Stimulated activated CD8-positive, alpha-beta memory T cell treated with anti-CD3 and anti-CD28 coated beads, Interleukin-12 subunit alpha, Interleukin-12 subunit beta, amount 100 ng/mL, for 24 hours (primary cell): ENCODE measurements around the gene BRWD1.
"Not testable (repeated sequence)": the region's sequence is repeated elsewhere in the genome, so short reads cannot be mapped to it uniquely, and the experiment has no call there.

ENCODE experiments used
- DNase-seq: peaks from one replicate; pipeline ENCODE4 v3.0.0-alpha.2; 2020; ENCODE audit errors: extremely low read depth

BRWD1 gene

GRCh38 chr21:39282911-39283310, 30.5 kb downstream of the BRWD1 start:
- no peak for DNase-seq

- no peak for DNase-seq
These were observed 31.6 kb downstream of the BRWD1 start for GRCh38 chr21:39281853-39282252.

- no peak for DNase-seq
These were observed 32.2 kb downstream of the BRWD1 start for GRCh38 chr21:39281207-39281606.

- no peak for DNase-seq
These were observed 43.8 kb downstream of the BRWD1 start for GRCh38 chr21:39269620-39270019.

- no peak for DNase-seq
These were observed 47.8 kb downstream of the BRWD1 start for GRCh38 chr21:39265603-39266002.

GRCh38 chr21:39263372-39263771, 50.1 kb downstream of the BRWD1 start:
- no peak for DNase-seq

- DNase-seq = no peak
These were observed 55.2 kb downstream of the BRWD1 start for GRCh38 chr21:39258207-39258606.

GRCh38 chr21:39251326-39251725, 62.1 kb downstream of the BRWD1 start:
- no peak for DNase-seq

- DNase-seq = no peak
These were observed 75.2 kb downstream of the BRWD1 start for GRCh38 chr21:39238275-39238674.

- no peak for DNase-seq
These were observed 80.6 kb downstream of the BRWD1 start for GRCh38 chr21:39232861-39233291.

GRCh38 chr21:39224930-39225329, 88.5 kb downstream of the BRWD1 start:
- no peak for DNase-seq

GRCh38 chr21:39221997-39222486, 91.4 kb downstream of the BRWD1 start:
- no peak for DNase-seq

GRCh38 chr21:39221282-39221996, 92.0 kb downstream of the BRWD1 start:
- DNase-seq = no peak

GRCh38 chr21:39220875-39221274, 92.6 kb downstream of the BRWD1 start:
- not testable (repeated sequence) for DNase-seq

- no peak for DNase-seq
These were observed 93.3 kb downstream of the BRWD1 start for GRCh38 chr21:39220150-39220549.

GRCh38 chr21:39218082-39218409, 95.4 kb downstream of the BRWD1 start:
- no peak for DNase-seq

- no peak for DNase-seq
These were observed 95.9 kb downstream of the BRWD1 start for GRCh38 chr21:39217356-39218081.

- no peak for DNase-seq
These were observed 97.1 kb downstream of the BRWD1 start for GRCh38 chr21:39216290-39216689.

GRCh38 chr21:39215078-39215477, 98.4 kb downstream of the BRWD1 start:
- no peak for DNase-seq

- DNase-seq = no peak
These were observed 104.1 kb downstream of the BRWD1 start for GRCh38 chr21:39209334-39209688.

GRCh38 chr21:39208624-39209333, 104.7 kb downstream of the BRWD1 start:
- DNase-seq = no peak

- no peak for DNase-seq
These were observed 109.3 kb downstream of the BRWD1 start for GRCh38 chr21:39204134-39204533.

GRCh38 chr21:39198800-39199199, 114.6 kb downstream of the BRWD1 start:
- DNase-seq = no peak
